ENCODE results near the gene UBTD2. TPM values are rescaled to one million over a fixed set of nuclear protein-coding genes. Genes with fewer than 3 reads are reported as not detected.

The UBTD2 gene
- total and polyA plus RNA-seq, 9 of the 15 experiments (the other 6 are each of a cell fraction or from before 2014, with no cell fraction given) = 0.01 to 0.46 (median 0.15) TPM; not detected in 1

- TF ChIP-seq ZBTB43 (CRISPR knock-in tag; IDR thresholded peaks at IDR 0.05) (no peak), KHSRP (IDR thresholded peaks at IDR 0.05) (no peak), SAFB2 (IDR thresholded peaks at IDR 0.05; ENCODE audit: borderline replicate concordance, low read depth, low read length, severe bottlenecking) (no peak)
These were observed 5.2 kb downstream of the UBTD2 start (continued) for GRCh38 chr5:172278356-172278755.

- H3K4me2 ChIP-seq (ENCODE audit: insufficient read depth, low read length) = no peak overlapping the region
- no peak for FAIRE-seq
- ChIA-PET POLR2A (interaction anchor here (1.7 kb wide), 1 partner anchor 10 kb away, joined by 6 read pairs; no protein-coding TSS in a partner anchor), CTCF (ENCODE audit: low intra/inter-chr PET ratio) (no interaction called here)
- no peaks in the 10 kb centered on the region for H3K9me3 ChIP-seq (replicated peaks; ENCODE audit: control insufficient read depth, insufficient read depth, low read depth, low read length)
- H2AFZ ChIP-seq (ENCODE audit: low read depth, low read length) = no peak overlapping the region
- H3K9me1 ChIP-seq (ENCODE audit: control insufficient read depth, insufficient read depth, low read length) = no peaks in the 10 kb centered on the region
- H4K20me1 ChIP-seq (replicated peaks; ENCODE audit: control insufficient read depth, insufficient read depth, low read length) = no peaks in the 10 kb centered on the region
- no peak for DNase-seq (ENCODE audit: extremely low read depth in 1 of 4, low spot score in 3 of 4)
- H3K27me3 ChIP-seq (ENCODE audit: control insufficient read depth in 2 of 2, insufficient read depth in 2 of 2, low read length in 2 of 2) = peaks cover 18 to 37% of the 10 kb centered on the region in 2 experiments
- TF ChIP-seq SFPQ (IDR thresholded peaks at IDR 0.05; ENCODE audit: low read depth, low read length) = no peak
- ATAC-seq = no peak
- WGBS (ENCODE audit: insufficient coverage, low coverage, missing lambda C conversion rate) = 4% methylated on average over 3 of the region's 3 CpGs
- no TSS peak for BruUV-seq (replicated peaks)
- no peaks in the 10 kb centered on the region for H3K36me3 ChIP-seq (ENCODE audit: control insufficient read depth, insufficient read depth, low read length)
- H3K4me1 ChIP-seq (replicated peaks in 1 of 2; ENCODE audit: control insufficient read depth in 2 of 2, insufficient read depth in 2 of 2, low read length in 2 of 2) = no peaks in the 10 kb centered on the region
- in situ Hi-C loops (cut with MboI) (no loop called here), intact Hi-C loops (cut with micrococcal nuclease) (no loop called here)
- H3K4me3 ChIP-seq = no peak overlapping the region
- H3K9ac ChIP-seq (ENCODE audit: insufficient read depth in 1 of 2, low read depth in 2 of 2, low read length in 2 of 2) = no peak overlapping the region
- H3K79me2 ChIP-seq (ENCODE audit: control insufficient read depth, insufficient read depth, low read length) = no peaks in the 10 kb centered on the region
- H3K27ac ChIP-seq (ENCODE audit: extremely low read depth, low read depth, low read length) = no peak overlapping the region
These were observed 7.3 kb downstream of the UBTD2 start for GRCh38 chr5:172276214-172276613.
